Endodermal cell (in vitro differentiated cells): ENCODE results near the gene CELF6. TPM values are rescaled to one million over a fixed set of nuclear protein-coding genes. Genes with fewer than 3 reads are reported as not detected.

Source experiments
- DNase-seq: peaks from one replicate; pipeline ENCODE4 v3.0.0-alpha.2; 2017
- H3K27ac ChIP-seq: 2 replicates; pipeline ENCODE4 v1.5.1; 2013; ENCODE audit warnings: mild to moderate bottlenecking, low read depth, low read length, moderate library complexity
- H3K27me3 ChIP-seq: 2 replicates; pipeline ENCODE4 v1.6.1; 2013; ENCODE audit warnings: mild to moderate bottlenecking, low read length, moderate library complexity; ENCODE audit not compliant: insufficient read depth, control insufficient read depth, poor library complexity, severe bottlenecking
- H3K36me3 ChIP-seq: 2 replicates; pipeline ENCODE4 v1.7.0; 2013; ENCODE audit warnings: mild to moderate bottlenecking, low read length, moderate library complexity; ENCODE audit not compliant: control insufficient read depth, insufficient read depth
- H3K4me1 ChIP-seq: one replicate; pipeline ENCODE4 v1.7.0; 2013; ENCODE audit warnings: low read length; ENCODE audit not compliant: control insufficient read depth, insufficient read depth
- H3K4me3 ChIP-seq: 2 replicates; pipeline ENCODE4 v1.5.1; 2013; ENCODE audit warnings: mild to moderate bottlenecking, low read length, moderate library complexity
- H3K9ac ChIP-seq: 2 replicates; pipeline ENCODE4 v1.6.1; 2013; ENCODE audit warnings: mild to moderate bottlenecking, low read length, moderate library complexity; ENCODE audit not compliant: poor library complexity, severe bottlenecking; ENCODE audit errors: extremely low read depth
- H3K9me3 ChIP-seq: 2 replicates; pipeline ENCODE4 v1.6.1; 2013; ENCODE audit warnings: mild to moderate bottlenecking, low read length, moderate library complexity; ENCODE audit not compliant: control insufficient read depth
- H3K27ac Mint-ChIP-seq: 2 replicates; pipeline ENCODE4 v1.8.0; 2020; ENCODE audit warnings: mixed read lengths
- H3K27me3 Mint-ChIP-seq: 2 replicates; pipeline ENCODE4 v1.8.0; 2021; ENCODE audit warnings: mild to moderate bottlenecking, mixed read lengths; ENCODE audit not compliant: insufficient read depth
- H3K36me3 Mint-ChIP-seq: 2 replicates; pipeline ENCODE4 v1.8.0; 2020; ENCODE audit warnings: low read depth, mixed read lengths
- H3K4me1 Mint-ChIP-seq: 2 replicates; pipeline ENCODE4 v1.8.0; 2020; ENCODE audit warnings: mixed read lengths
- H3K4me3 Mint-ChIP-seq: 2 replicates; pipeline ENCODE4 v1.8.0; 2020; ENCODE audit warnings: mild to moderate bottlenecking, moderate library complexity, mixed read lengths
- H3K9me3 Mint-ChIP-seq: 2 replicates; pipeline ENCODE4 v1.8.0; 2020; ENCODE audit warnings: mild to moderate bottlenecking, mixed read lengths
- WGBS, 2 experiments: methylation state at CpG; one replicate each; pipeline versions ENCODE4 v1.1.5 to v1.1.7; 2013; ENCODE audit warnings: missing lambda C conversion rate in 2 of 2, mixed read lengths in 1 of 2; ENCODE audit not compliant: insufficient coverage in 1 of 2, insufficient read length in 1 of 2; 5-methylcytosine and 5-hydroxymethylcytosine counted together
- total RNA-seq, 2 donors: library from RNA; stranded (reverse); fragmentation: NEBNext Ultra II Directional in 1 of 2; extraction: Animal tissue kit (Norgen Biotek cat#: 25700) in 1 of 2; gene quantifications; 2 replicates in 1 of 2; 3 replicates in 1 of 2; pipeline ENCODE4 v1.2.1, GENCODE V29; 2021
- TF ChIP-seq, protein P1 (sequence below): fragments of 200-600 bp; sonication (generic); conservative IDR thresholded peaks from 2 replicates; pipeline ENCODE4 v1.5.0; 2021; ENCODE audit warnings: antibody characterized with exemption, mild to moderate bottlenecking

Gene CELF6
- total RNA-seq, 2 donors from 2014 or later, result 0.46 to 0.62 TPM

DNA sequence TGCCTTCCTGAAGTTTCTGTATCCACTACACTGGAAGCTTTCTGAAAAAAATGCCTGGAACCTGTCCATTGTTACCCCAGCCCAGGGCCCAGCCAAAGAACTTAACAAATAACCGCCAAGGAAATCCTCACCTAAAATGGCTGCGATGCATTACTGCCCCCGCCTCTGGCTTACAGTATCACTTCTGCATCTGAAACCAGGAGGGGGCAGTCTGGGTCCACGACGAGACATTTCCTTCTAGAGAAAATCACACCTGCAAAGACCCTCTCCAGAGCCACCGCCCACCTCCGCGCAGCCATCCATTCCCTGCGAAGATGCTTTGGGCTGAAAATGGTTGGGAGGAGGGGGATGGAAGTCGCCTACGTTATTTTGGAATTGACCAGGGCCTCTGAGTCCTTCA, 22.4 kb upstream of the CELF6 start:
- no peak overlapping the region for H3K4me3 Mint-ChIP-seq
- Histone ChIP-seq H3K4me3 (no peak overlapping the region), H3K4me1 (no peaks in the 10 kb centered on the region), H3K9me3 (no peaks in the 10 kb centered on the region), H3K36me3 (peaks cover 45% of the 10 kb centered on the region), H3K27ac (no peak overlapping the region), H3K9ac (no peak overlapping the region), H3K27me3 (no peaks in the 10 kb centered on the region)
- WGBS, 2 experiments, result 60 to 67% methylated on average over 4 to 11 of the region's 11 CpGs
- no peaks in the 10 kb centered on the region for H3K9me3 Mint-ChIP-seq
- peak overlapping the region; percentile 58 for H3K27ac Mint-ChIP-seq
- peak; percentile 91 for DNase-seq
- peaks cover 4% of the 10 kb centered on the region for H3K4me1 Mint-ChIP-seq
- no peaks in the 10 kb centered on the region for H3K27me3 Mint-ChIP-seq
- TF ChIP-seq, protein P1, sequence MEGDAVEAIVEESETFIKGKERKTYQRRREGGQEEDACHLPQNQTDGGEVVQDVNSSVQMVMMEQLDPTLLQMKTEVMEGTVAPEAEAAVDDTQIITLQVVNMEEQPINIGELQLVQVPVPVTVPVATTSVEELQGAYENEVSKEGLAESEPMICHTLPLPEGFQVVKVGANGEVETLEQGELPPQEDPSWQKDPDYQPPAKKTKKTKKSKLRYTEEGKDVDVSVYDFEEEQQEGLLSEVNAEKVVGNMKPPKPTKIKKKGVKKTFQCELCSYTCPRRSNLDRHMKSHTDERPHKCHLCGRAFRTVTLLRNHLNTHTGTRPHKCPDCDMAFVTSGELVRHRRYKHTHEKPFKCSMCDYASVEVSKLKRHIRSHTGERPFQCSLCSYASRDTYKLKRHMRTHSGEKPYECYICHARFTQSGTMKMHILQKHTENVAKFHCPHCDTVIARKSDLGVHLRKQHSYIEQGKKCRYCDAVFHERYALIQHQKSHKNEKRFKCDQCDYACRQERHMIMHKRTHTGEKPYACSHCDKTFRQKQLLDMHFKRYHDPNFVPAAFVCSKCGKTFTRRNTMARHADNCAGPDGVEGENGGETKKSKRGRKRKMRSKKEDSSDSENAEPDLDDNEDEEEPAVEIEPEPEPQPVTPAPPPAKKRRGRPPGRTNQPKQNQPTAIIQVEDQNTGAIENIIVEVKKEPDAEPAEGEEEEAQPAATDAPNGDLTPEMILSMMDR, result peak; percentile 77
- peaks cover 36% of the 10 kb centered on the region for H3K36me3 Mint-ChIP-seq

DNA sequence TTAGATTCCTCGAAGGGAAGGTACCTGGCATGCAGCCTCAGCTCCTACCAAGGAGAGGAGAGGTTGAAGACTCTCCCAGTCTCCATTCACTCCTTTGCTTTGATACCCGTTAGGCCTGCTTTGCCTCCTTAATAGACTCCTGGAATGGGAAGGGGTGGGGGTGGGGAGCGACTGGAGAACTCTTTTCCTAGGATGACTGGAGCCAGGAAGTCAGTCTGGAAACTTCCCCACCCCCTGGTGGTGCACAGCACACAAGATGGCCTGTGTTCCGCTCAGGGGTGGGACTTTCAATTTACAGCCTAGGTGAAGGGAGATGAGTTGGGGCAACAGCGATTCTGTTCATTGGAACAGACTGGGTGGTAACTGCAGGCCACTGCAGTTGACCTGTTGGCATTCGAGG, 21.4 kb upstream of the CELF6 start:
- no peak overlapping the region for H3K4me3 ChIP-seq
- Mint-ChIP-seq H3K27me3 (no peaks in the 10 kb centered on the region), H3K9me3 (no peaks in the 10 kb centered on the region), H3K4me1 (peaks cover 4% of the 10 kb centered on the region), H3K36me3 (peaks cover 34% of the 10 kb centered on the region), H3K4me3 (no peak overlapping the region), H3K27ac (peak overlapping the region; percentile 69)
- no peaks in the 10 kb centered on the region for H3K27me3 ChIP-seq
- H3K27ac ChIP-seq, result no peak overlapping the region
- TF ChIP-seq, protein P1, result peak; percentile 76
- DNase-seq, result peak; percentile 88
- no peaks in the 10 kb centered on the region for H3K9me3 ChIP-seq
- no peaks in the 10 kb centered on the region for H3K4me1 ChIP-seq
- H3K9ac ChIP-seq, result no peak overlapping the region
- 84 to 87% methylated on average over 5 to 6 of the region's 6 CpGs for WGBS, 2 experiments
- peaks cover 35% of the 10 kb centered on the region for H3K36me3 ChIP-seq

DNA sequence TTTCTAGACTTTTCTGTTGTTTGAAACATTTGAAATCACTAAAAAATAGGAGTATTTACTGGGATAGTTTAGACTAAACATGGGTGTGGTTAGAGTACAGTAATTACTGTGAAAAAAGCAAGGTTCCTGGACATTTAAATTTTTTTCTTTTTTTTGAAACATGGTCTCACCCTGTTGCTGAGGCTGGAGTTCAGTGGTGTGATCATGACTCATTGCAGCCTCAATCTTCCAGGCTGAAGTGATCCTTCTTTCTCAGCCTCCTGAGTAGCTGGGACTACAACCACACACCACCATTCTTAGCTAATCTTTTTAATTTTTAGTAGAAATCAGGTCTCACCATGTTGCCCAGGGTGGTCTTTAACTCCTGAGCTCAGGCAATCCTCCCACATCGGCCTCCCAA, 20.4 kb upstream of the CELF6 start:
- H3K4me3 Mint-ChIP-seq, result no peak overlapping the region
- H3K9me3 Mint-ChIP-seq, result no peaks in the 10 kb centered on the region
- no peak overlapping the region for H3K27ac Mint-ChIP-seq
- Histone ChIP-seq H3K4me3 (no peak overlapping the region), H3K27ac (no peak overlapping the region), H3K4me1 (no peaks in the 10 kb centered on the region), H3K9me3 (no peaks in the 10 kb centered on the region), H3K9ac (no peak overlapping the region), H3K36me3 (peaks cover 25% of the 10 kb centered on the region), H3K27me3 (no peaks in the 10 kb centered on the region)
- 93 to 100% methylated on average over 1 of the region's 1 CpG for WGBS, 2 experiments
- H3K36me3 Mint-ChIP-seq, result peaks cover 29% of the 10 kb centered on the region
- DNase-seq, result no peak
- H3K27me3 Mint-ChIP-seq, result no peaks in the 10 kb centered on the region
- peaks cover 4% of the 10 kb centered on the region for H3K4me1 Mint-ChIP-seq
- TF ChIP-seq, protein P1, result no peak
